Suprapubic skin (tissue), 4 donors: Measurements from ENCODE around the gene BPIFB2. TPM values are rescaled to one million over a fixed set of nuclear protein-coding genes. Genes with fewer than 3 reads are reported as not detected.

Experiments
- DNase-seq, 2 donors: peaks; one replicate each; pipeline ENCODE4 v3.0.0-alpha.2; 2019; ENCODE audit warnings: low spot score in 2 of 2
- H3K27ac ChIP-seq: fragments of 200-600 bp; sonication (generic); one replicate; pipeline ENCODE4 v1.5.1; 2019
- H3K27me3 ChIP-seq: fragments of 200-600 bp; sonication (generic); one replicate; pipeline ENCODE4 v1.5.1; 2019
- H3K36me3 ChIP-seq: fragments of 200-600 bp; sonication (generic); one replicate; pipeline ENCODE4 v1.5.1; 2019
- H3K4me1 ChIP-seq: fragments of 200-600 bp; sonication (generic); one replicate; pipeline ENCODE4 v1.5.1; 2019
- H3K4me3 ChIP-seq: fragments of 200-600 bp; sonication (generic); one replicate; pipeline ENCODE4 v1.5.1; 2019; ENCODE audit warnings: mild to moderate bottlenecking
- H3K9me3 ChIP-seq: fragments of 200-600 bp; sonication (generic); one replicate; pipeline ENCODE4 v1.5.1; 2019
- CTCF ChIP-seq, 2 donors: fragments of 200-600 bp in 1 of 2; fragments of 450-650 bp in 1 of 2; sonication (generic) in 1 of 2; IDR thresholded peaks; one replicate each; pipeline ENCODE4 v1.5.1; 2016 to 2019; ENCODE audit warnings: antibody characterized with exemption in 2 of 2, mild to moderate bottlenecking in 1 of 2, moderate library complexity in 1 of 2
- EP300 ChIP-seq: sonication (generic); formaldehyde crosslinking; IDR thresholded peaks from one replicate; pipeline ENCODE4 v1.6.1; 2017; ENCODE audit warnings: antibody characterized with exemption
- POLR2A ChIP-seq, 2 donors: fragments of 450-650 bp; IDR thresholded peaks; one replicate each; pipeline ENCODE4 v1.6.1; 2017; ENCODE audit warnings: antibody characterized with exemption in 2 of 2, mild to moderate bottlenecking in 2 of 2, moderate library complexity in 2 of 2
- POLR2AphosphoS5 ChIP-seq, 3 donors: sonication (generic); formaldehyde crosslinking; IDR thresholded peaks; one replicate each; pipeline ENCODE4 v1.6.1; 2017; ENCODE audit warnings: antibody characterized with exemption in 3 of 3
- WGBS: methylation state at CpG from one replicate; pipeline ENCODE4 v1.1.5; 2018; 5-methylcytosine and 5-hydroxymethylcytosine counted together
- total RNA-seq, 4 donors: library from RNA; depleted of rRNA; stranded (reverse); fragments of >200 nt; gene quantifications; one replicate each; pipeline ENCODE4 v1.1.0, GENCODE V29; 2016

The BPIFB2 gene
- total RNA-seq, 4 donors from 2014 or later = not detected

GRCh38 chr20:32976746-32977145 is 30.8 kb upstream of the BPIFB2 start:
- H3K9me3 ChIP-seq = no peaks in the 10 kb centered on the region
- TF ChIP-seq CTCF (IDR thresholded peaks at IDR 0.05) (no peak), POLR2AphosphoS5 (IDR thresholded peaks at IDR 0.05) (no peak), POLR2A (IDR thresholded peaks at IDR 0.05) (no peak), EP300 (no peak)
- peaks cover 9% of the 10 kb centered on the region for H3K27me3 ChIP-seq
- H3K36me3 ChIP-seq = no peaks in the 10 kb centered on the region
- no peak overlapping the region for H3K4me3 ChIP-seq
- H3K27ac ChIP-seq = no peak overlapping the region
- 74% methylated on average over 6 of the region's 6 CpGs for WGBS
- DNase-seq = peak; percentile 20 to 52
- H3K4me1 ChIP-seq = no peaks in the 10 kb centered on the region

- peak; percentile 42 to 77 for DNase-seq
- H3K4me1 ChIP-seq = no peaks in the 10 kb centered on the region
- no peak overlapping the region for H3K4me3 ChIP-seq
- no peak overlapping the region for H3K27ac ChIP-seq
- TF ChIP-seq POLR2A (IDR thresholded peaks at IDR 0.05) (no peak), EP300 (no peak), POLR2AphosphoS5 (IDR thresholded peaks at IDR 0.05) (no peak), CTCF (IDR thresholded peaks at IDR 0.05) (no peak)
- WGBS = 88% methylated on average over 7 of the region's 13 CpGs
- peaks cover 9% of the 10 kb centered on the region for H3K27me3 ChIP-seq
- H3K9me3 ChIP-seq = no peaks in the 10 kb centered on the region
- no peaks in the 10 kb centered on the region for H3K36me3 ChIP-seq
Measured at GRCh38 chr20:32977281-32978008, 30.1 kb upstream of the BPIFB2 start.

GRCh38 chr20:32978009-32978335 is 29.5 kb upstream of the BPIFB2 start:
- Histone ChIP-seq H3K4me3 (no peak overlapping the region), H3K36me3 (no peaks in the 10 kb centered on the region), H3K27ac (no peak overlapping the region), H3K4me1 (no peaks in the 10 kb centered on the region), H3K27me3 (peaks cover 9% of the 10 kb centered on the region), H3K9me3 (no peaks in the 10 kb centered on the region)
- TF ChIP-seq POLR2AphosphoS5 (IDR thresholded peaks at IDR 0.05) = no peak
- TF ChIP-seq CTCF (IDR thresholded peaks at IDR 0.05) = no peak
- TF ChIP-seq EP300 = no peak
- no peak for TF ChIP-seq POLR2A (IDR thresholded peaks at IDR 0.05)
- DNase-seq = peak in 1 of 2 donors; percentile 46
- WGBS = 80% methylated on average over 7 of the region's 7 CpGs

- TF ChIP-seq POLR2A (IDR thresholded peaks at IDR 0.05) = no peak
- no peak for TF ChIP-seq CTCF (IDR thresholded peaks at IDR 0.05)
- TF ChIP-seq POLR2AphosphoS5 (IDR thresholded peaks at IDR 0.05) = no peak
- no peak for TF ChIP-seq EP300
- Histone ChIP-seq H3K4me1 (no peaks in the 10 kb centered on the region), H3K27ac (no peak overlapping the region), H3K36me3 (no peaks in the 10 kb centered on the region), H3K27me3 (peaks cover 9% of the 10 kb centered on the region), H3K4me3 (no peak overlapping the region), H3K9me3 (no peaks in the 10 kb centered on the region)
- DNase-seq = peak in 1 of 2 donors; percentile 31
- WGBS = 92% methylated on average over 9 of the region's 9 CpGs
Measured at GRCh38 chr20:32979201-32979998, 28.1 kb upstream of the BPIFB2 start.
